GM21717 (cell line): ENCODE measurements around the gene PCBP3.

ENCODE experiments used
- ATAC-seq: cut with Tn5 transposase; IDR thresholded peaks from one replicate; pipeline ENCODE4 v1.9.1; 2021; ENCODE audit warnings: mild to moderate bottlenecking, moderate library complexity; ENCODE audit not compliant: unreplicated experiment

The PCBP3 gene

DNA sequence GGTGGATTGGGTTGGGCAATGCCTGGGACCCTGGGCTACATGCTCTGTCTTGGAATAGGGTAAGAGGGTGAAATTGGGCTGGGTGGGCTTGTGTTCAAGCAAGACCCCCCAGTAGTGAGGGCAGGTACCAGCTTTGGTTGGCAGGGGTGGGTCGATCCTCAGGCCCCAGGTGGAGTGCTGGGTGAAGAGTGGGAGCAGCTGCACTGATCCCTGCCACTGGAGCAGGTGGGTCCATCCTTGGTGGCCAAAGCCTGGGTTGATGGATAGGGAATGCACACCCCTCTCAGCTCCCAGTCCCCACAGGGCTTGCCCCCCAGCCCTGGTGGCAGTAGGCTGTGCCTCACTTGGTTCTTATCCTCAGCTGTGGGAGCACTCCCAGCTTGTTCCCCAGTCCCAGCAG lies 135.2 kb downstream of the PCBP3 start:
- no peak for ATAC-seq

DNA sequence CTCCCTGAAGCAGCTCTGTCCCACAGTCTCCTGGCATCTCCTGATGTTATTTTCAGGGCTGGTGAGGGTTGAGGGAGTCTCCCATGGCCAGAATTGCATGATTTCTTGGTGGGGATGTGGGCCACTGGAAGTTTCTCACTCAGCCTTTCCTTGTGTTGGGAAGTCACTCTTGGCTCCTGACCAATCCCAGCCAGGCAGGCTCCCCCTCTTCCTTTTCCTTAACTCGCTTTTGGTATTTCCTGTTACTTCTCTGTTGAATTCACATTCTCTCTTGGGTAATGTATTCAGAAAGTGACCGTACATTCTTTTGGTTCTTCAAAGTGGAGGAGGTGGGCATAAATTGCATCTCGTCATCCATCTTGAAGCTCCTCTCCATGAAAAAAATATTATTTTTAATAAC lies 135.7 kb downstream of the PCBP3 start:
- ATAC-seq: no peak

- no peak for ATAC-seq
These were observed 137.1 kb downstream of the PCBP3 start for GRCh38 chr21:45780647-45781046.

DNA sequence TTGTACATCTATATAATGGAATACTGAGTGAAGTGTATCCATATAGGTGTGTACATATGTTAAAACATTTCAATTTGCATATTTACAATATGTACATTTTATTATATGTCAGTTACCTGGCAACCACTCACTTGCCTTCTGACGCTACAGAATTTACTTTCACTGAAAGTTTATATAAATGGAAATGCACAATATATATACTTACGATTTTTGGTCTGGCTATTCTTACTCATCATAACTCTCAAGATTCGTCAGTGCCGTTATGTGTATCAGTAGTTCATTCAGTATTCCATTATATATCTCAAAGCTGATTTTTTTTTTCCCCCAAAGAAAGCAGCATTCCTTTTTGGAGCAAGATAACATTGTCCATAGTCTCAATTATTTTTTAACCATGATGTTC lies 138.2 kb downstream of the PCBP3 start:
- no peak for ATAC-seq

- ATAC-seq: no peak
These were observed 143.1 kb downstream of the PCBP3 start for GRCh38 chr21:45786660-45787059.

- ATAC-seq: no peak
These were observed 143.8 kb downstream of the PCBP3 start for GRCh38 chr21:45787371-45787770.

DNA sequence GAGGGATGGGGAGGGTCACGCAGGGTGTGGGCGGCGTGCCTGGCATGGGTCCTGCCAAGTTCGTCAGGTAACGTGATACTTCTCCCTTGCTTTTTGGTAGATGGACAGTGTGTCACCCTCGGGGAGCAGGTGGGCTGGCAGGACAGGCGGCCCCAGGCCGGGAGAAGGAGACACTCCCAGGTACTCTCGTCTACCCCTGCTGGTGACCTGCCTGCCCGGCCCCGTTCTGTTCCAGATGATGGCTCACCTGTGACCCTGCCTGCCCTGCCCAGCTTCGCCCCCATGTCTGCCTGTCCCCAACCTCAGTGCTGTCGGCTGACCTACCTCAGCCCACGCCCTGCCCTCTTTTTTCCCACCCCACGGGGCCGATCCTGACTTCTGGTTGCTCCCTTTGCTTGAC lies 144.7 kb downstream of the PCBP3 start:
- ATAC-seq: no peak

GRCh38 chr21:45788637-45789506 lies 145.3 kb downstream of the PCBP3 start:
- no peak for ATAC-seq

GRCh38 chr21:45790427-45790826 lies 146.9 kb downstream of the PCBP3 start:
- no peak for ATAC-seq

DNA sequence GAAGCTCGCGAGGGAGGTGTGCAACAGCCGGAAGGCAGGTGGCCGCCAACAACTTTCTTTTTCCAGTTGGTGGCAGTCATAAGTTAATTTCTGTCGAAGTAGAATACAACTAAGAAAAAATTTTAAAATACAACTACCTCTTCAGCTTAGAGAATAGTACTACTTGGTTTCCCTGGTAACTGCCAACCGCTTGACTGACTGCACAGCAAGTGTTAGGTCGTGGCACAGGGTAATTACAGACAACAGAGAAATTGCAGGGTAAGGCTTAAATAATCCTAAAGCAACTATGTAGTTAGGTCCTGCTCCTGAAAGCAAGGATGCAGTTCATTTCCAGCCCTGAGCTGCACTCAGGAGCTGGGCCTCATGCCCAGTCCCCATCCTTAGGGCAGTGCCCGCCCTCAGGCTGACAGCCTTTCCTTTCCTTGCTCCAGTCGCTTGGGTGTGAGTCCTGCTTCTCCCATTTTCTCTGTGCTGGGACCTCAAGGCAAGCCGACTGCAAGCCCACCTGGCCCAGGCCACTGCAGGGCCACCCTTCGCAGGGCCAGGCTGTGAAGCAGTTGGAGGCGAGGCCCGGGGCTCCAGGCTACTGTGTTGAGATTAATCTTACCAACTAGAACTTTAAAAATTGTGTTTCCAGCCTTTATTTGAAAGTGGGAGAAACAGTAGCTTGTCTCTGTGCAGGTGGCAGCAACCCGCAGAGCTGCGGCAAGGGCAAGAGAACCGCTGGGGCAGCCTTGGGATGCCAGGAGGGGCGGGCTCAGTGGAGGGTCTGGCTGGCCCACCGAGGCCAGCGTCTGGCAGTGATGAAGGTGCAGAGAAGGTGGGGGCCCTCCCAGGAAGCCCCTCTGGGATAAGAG lies 148.3 kb downstream of the PCBP3 start:
- ATAC-seq: no peak

DNA sequence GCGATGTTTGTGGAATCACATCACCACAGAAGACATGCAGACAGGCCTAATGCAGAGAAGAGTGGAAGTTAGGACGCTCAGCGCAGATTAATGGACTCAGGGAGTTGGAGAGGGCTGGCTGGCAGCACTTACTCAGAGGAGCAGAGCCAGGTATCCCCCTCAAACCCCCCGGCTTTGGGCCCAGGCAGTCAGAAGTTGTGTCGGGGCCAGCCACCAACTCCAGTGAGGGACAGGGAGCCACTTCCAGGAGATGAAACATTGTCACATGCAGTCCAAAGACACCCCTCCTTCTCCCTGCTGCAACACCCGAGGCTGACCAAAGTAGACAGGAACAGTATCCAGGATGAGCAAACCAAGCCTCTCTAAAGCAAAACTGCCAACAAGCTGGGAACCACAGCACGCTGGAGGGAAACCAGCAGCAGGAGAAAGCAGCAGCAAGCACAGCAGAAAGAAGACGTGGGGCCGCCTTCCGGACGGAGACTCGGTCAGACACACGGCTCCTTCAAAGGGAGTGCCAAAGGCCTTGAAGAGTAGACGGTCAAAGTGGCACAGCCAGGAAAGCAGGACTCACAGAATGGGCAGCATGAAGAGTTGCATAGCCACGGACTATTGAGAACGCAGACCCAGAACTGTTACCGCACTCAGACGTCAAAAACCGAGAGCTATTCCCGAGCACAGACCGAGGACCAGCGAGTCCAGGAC lies 149.3 kb downstream of the PCBP3 start:
- ATAC-seq: no peak

DNA sequence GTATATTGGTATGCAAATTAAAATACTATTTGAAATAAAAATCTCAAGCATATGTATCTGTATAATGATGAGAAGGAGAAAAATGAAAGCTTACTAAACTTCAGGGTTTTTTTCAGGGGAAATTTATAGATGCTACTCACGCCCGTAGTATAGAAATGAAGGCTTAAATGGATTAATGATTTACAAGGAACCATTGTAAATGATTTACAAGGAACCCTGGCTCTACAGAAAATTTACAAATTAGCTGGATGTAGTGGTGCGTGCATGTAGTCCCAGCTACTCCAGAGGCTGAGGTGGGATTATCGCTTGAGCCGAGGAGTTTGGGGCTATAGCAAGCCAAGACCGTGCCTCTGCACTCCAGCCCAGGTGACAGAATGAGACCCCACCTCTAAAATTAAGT lies 150.5 kb downstream of the PCBP3 start:
- ATAC-seq: no peak

DNA sequence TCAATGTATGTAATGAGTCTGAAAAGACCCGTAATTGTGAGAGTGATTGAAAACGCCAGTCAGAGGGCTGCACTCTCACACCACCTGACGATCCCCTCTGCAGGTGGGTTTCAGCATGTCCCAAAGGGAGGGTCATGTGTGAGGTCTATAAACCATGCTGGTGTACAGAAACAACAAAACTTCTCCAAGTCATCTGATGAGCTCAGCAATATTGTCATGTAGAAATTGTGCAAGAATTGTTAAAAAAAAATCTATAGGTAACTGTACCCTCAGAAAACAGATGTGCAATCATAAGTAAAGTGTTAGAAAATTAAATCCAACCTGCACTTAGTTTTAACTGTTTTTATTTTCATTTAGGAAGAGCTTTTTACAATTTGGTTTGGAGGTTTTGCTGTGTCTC lies 152.5 kb downstream of the PCBP3 start:
- no peak for ATAC-seq

DNA sequence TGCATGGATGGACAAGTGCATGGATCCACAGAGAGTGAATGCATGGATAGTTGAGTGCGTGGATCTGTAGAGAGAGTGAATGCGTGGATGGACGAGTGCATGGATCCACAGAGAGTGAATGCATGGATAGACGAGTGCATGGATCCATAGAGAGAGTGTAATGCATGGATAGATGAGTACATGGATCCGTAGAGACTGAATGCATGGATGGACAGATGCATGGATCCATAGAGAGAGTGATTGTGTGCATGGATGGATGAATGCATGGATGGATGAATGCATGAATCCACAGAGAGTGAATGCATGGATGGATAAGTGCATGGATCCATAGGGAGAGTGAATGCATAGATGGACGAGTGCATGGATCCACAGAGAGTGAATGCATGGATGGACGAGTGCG lies 153.8 kb downstream of the PCBP3 start:
- ATAC-seq: no peak

- ATAC-seq: no peak
These were observed 156.3 kb downstream of the PCBP3 start for GRCh38 chr21:45799765-45800338.

- no peak for ATAC-seq
These were observed 157.0 kb downstream of the PCBP3 start for GRCh38 chr21:45800339-45801080.

DNA sequence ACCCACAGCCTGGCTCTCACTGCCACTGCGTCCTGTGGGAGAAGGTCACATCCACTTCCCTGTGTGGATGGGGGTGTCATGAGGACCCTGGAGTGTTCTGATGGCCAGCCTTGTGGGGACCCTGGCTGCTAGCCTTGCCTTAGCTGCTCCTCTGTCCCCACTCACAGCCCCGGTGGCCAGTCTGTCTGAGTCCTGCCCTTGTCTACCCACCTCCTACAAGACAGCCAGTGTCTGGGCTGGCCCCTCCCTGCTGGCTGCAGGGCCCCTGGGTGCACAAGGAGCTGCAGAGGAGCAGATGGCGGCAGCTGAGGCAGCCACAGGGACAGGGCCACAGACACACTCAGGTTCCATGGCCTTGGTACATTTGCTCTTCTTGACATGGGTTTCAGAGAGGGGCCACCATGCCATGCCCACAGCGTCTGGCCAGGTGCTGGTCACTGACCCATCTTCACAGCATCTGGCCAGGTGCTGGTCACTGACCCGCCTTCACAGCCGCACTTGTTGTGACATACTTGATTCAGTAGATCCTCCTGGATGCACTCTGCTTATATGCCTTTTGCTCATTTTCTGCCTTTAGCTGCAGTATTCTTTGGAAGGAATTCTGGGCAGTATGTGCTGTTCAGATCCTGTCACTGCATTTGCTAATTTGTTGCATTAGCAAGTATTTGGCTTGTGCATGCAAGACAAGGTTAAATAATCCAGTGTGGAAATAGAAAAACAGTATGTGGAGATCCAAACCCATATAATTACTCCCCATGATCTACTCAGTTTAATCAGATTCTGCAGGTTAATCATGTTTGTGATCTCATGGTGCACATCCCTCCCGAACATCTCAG lies 157.8 kb downstream of the PCBP3 start:
- ATAC-seq: no peak

DNA sequence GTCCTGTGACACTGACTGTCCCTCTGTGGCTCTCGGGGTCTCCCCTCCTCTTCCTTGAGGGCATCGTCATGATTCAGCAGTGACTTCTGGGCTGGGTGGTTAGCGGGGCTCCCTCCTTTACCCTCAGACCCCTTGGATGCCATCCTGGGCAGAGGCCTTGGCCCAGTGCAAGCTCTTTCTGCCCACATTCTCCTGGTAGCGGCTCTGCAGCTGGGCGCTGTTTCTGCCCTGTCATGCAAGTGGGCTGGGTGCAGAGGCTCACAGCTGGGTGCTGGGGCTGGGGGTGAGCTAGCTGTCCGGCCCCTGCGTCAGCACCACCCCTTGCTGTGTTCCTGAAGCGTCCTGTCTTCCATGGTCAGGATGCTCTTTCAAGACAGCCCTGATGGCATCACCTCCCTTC lies 158.5 kb downstream of the PCBP3 start:
- ATAC-seq: no peak

- no peak for ATAC-seq
These were observed 158.9 kb downstream of the PCBP3 start for GRCh38 chr21:45802425-45802824.
